HUDEP-2 (cell line): ENCODE measurements around the gene CLDN3.
"Not testable (repeated sequence)": the region's sequence is repeated elsewhere in the genome, so short reads cannot be mapped to it uniquely, and the experiment has no call there.

ENCODE experiments used
- DNase-seq, 76 experiments: peaks; one replicate each; lab custom pipeline; 2025; ENCODE audit not compliant: unreplicated experiment in 76 of 76; lab: John Stamatoyannopoulos, UW

The CLDN3 gene, protein sequence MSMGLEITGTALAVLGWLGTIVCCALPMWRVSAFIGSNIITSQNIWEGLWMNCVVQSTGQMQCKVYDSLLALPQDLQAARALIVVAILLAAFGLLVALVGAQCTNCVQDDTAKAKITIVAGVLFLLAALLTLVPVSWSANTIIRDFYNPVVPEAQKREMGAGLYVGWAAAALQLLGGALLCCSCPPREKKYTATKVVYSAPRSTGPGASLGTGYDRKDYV

DNA sequence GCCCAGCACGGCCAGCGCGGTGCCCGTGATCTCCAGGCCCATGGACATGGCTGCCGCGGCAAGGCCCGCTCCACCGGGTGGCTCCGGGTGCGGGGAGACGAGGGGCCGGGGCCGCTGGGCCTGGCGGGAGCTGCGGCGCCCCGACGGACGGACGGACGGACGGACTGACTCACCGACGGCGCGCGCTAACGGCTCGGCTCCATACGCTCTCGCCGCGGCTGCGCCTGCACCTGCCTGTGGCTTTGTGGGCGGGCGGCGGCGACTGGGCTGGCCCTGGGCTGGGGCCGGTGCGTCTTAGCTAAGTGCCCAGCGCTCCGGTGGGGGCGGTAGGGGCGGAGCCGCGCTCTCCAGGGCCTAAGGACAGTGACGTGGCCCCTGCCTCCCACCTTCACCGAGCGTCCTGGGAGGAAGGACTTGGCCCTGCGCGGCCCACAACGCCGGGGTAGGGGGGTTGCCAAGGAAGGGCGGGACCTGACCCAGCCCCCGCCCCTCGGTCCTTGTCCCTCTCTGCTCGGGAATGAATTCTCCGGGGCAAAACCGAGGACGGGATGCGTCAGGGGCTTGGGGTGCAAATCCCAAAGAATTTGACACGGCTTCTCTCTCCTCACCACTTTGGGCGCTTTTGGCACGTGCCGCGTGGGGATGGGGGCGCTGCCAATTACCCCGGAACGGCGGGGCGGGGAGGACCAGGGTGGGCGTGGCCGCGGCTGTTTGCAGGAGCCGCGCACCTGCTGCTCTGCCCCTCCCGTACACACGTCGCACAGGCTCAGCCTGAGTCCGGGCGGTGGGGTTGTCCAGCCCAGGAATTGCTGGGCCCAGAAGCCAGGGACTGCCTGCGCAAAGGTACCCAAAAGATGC, at the start of gene CLDN3:
Gene CLDN3, minus strand, starts transcription at position 269 of the 858 bp plus-strand sequence. Its CDS starts 221 bp downstream, at position 48.
- DNase-seq = peak in 33 of 76 experiments; percentile 4 to 52 (median 26)

DNA sequence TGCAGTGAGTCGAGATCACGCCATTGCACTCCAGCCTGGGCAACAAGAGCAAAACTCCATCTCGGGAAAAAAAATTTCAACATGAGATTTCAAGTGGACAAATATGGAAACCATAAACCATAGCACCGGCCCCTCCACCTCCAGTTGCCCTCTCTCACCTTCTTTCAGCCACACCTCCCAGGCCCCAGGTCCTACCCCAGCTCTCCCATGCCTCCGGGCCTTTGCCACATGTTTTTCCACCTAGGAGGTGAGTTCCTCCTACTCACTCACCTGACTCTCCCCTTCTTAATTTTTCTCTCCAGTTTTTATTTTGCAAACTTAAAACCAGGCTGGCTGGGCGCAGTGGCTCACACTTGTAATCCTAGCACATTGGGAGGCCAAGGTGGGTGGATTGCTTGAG, 47.1 kb upstream of the CLDN3 start:
- DNase-seq = no peak

DNA sequence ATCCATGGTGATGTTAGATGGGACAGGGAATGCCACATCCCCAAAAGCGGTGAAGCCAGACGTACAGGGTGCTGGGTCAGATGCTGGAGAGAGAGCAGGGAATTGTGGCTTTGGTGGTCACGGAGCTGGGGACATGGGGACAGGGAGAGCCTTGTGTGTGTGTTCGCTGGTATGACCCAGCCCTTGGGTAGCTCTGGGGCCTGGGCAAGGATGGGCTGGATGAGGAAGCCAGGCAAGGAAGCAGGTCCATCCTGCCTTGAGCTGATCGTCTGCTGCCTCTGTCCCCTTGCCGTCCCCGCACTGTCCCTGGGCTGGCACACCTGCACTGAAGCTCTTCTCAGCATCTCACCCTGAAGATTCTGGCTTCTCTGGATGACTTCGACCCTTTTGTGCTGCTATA, 45.4 kb upstream of the CLDN3 start:
- DNase-seq = no peak

GRCh38 chr7:73812996-73813395, 42.9 kb upstream of the CLDN3 start:
- DNase-seq = no peak

GRCh38 chr7:73811760-73812168, 41.7 kb upstream of the CLDN3 start:
- peak in 63 of 76 experiments; percentile 9 to 72 (median 44) for DNase-seq

- no peak for DNase-seq
Measured at GRCh38 chr7:73810998-73811360, 40.9 kb upstream of the CLDN3 start.

- no peak for DNase-seq
Measured at GRCh38 chr7:73809467-73809951, 39.4 kb upstream of the CLDN3 start.

DNA sequence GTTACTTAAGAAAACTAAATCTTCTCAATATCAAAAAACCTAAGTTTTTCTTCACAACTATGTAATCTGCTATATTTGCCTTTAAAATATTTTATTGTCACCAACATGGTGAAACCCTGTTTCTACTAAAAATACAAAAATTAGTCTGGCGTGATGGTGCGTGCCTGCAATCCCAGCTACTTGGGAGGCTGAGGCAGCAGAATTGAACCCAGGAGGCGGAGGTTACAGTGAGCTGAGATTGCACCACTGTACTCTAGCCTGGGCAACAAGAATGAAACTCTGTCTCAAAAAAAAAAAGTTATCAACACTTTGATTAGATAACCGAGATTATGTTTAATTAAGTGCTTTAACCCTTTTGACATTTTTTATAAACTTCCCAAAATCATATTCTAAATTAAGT, 32.4 kb upstream of the CLDN3 start:
- no peak for DNase-seq

GRCh38 chr7:73801577-73801976, 31.5 kb upstream of the CLDN3 start:
- DNase-seq = no peak

DNA sequence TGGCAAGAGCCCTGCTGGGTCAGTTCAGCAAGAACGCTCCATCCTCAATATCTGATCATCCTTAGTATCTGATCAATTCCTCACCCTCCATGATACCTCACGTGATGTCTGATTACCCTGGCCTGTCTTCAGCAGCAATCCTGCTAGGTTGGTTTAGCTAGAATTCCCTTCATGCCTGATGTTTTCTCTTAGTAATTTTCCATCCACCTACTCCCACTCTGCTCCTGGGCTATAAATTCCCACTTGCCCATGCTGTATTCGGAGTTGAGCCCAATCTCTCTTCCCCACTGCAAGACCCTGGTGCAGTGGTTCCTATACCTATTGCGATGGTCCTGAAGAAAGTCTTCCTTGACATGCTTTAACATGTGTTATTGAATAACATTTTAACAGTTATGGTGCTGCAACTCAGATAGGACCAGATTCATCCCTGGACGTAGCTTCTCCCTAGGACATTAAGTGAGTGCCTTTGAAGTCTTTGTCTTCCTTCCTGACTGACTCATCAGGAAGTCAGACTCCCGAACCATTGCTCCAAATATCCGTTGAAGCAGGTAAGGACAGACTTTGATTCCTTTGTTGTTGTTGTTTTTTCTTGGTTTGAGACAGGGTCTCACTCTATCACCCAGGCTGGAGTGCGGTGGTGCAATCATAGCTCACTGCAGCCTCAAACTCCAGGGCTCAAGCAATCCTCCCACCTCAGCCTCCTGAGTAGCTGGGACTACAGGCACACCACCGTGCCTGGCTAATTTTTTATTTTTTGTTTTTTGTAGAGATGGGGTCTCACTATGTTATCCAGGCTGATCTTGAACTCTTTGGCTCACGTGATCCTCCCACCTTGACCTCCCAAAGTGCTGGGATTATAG, 29.4 kb upstream of the CLDN3 start:
- no peak for DNase-seq

GRCh38 chr7:73797176-73797575, 27.1 kb upstream of the CLDN3 start:
- DNase-seq = not testable (repeated sequence)

GRCh38 chr7:73796656-73797055, 26.6 kb upstream of the CLDN3 start:
- DNase-seq = peak in 11 of 76 experiments; percentile 10 to 51 (median 23)

- not testable (repeated sequence) for DNase-seq
Measured at GRCh38 chr7:73795188-73795587, 25.1 kb upstream of the CLDN3 start.

DNA sequence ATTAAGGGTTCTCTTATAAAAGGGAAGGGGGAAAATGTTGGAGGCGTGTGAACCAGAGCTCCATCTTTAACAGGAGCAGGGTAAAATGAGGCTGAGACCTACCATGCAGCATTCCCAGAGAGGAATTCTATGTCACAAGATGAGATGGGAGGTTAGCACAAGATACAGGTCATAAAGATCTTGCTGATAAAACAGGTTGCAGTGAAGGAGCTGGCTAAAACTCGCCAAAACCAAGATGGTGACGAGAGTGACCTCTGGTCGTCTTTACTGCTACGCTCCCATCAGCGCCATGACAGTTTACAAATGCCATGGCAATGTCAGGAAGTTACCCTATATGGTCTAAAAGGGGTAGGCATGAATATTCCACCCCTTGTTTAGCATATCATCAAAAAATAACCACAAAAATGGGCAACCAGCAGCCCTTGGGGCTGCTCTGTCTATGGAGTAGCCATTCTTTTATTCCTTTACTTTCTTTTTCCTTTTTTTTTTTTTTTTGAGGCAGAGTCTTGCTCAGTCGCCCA, 21.2 kb upstream of the CLDN3 start:
- DNase-seq = not testable (repeated sequence)

GRCh38 chr7:73789051-73789450, 19.0 kb upstream of the CLDN3 start:
- no peak for DNase-seq

GRCh38 chr7:73787786-73788048, 17.6 kb upstream of the CLDN3 start:
- DNase-seq = peak in 1 of 76 experiments; percentile 23

GRCh38 chr7:73786588-73786987, 16.5 kb upstream of the CLDN3 start:
- DNase-seq = no peak

GRCh38 chr7:73779517-73779916, 9.4 kb upstream of the CLDN3 start:
- DNase-seq = peak in 2 of 76 experiments; percentile 2 to 6

GRCh38 chr7:73778801-73779389, 8.8 kb upstream of the CLDN3 start:
- DNase-seq = no peak

DNA sequence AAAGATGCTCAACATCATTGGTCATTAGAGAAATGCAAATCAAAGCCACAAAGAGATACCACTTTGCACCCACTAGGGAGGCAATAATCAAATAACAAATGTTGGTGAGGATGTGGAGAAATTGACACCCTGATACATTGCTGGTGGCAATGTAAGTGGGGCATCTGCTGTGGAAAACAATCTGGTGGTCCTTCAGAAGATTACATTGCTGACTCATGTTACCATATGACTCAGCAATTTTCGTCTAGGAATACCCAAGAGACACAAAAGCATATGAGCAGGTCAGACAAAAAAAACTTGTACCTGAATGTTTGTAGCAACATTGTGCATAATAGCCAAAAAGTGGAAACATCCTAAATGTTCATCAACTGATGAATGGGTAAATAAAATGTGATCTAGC, 4.9 kb upstream of the CLDN3 start:
- DNase-seq = peak in 10 of 76 experiments; percentile 6 to 44 (median 26)
